Gastroesophageal sphincter (tissue), 3 donors: Measurements from ENCODE around the gene AP2B1.

ENCODE experiments used
- EP300 ChIP-seq: sonication (generic); formaldehyde crosslinking; IDR thresholded peaks from one replicate; pipeline ENCODE4 v1.6.1; 2017; ENCODE audit warnings: antibody characterized with exemption, mild to moderate bottlenecking
- POLR2A ChIP-seq, 2 donors: fragments of 450-650 bp; IDR thresholded peaks; one replicate each; pipeline ENCODE4 v1.6.1; 2017; ENCODE audit warnings: antibody characterized with exemption in 2 of 2, mild to moderate bottlenecking in 2 of 2, moderate library complexity in 1 of 2
- POLR2AphosphoS5 ChIP-seq: sonication (generic); formaldehyde crosslinking; IDR thresholded peaks from one replicate; pipeline ENCODE4 v1.6.1; 2017; ENCODE audit warnings: antibody characterized with exemption
- TF ChIP-seq, protein P1 (sequence below), 4 experiments: fragments of 200-600 bp in 2 of 4; fragments of 450-650 bp in 2 of 4; sonication (generic) in 1 of 4; IDR thresholded peaks; one replicate each; pipeline ENCODE4 v1.5.1; 2017 to 2019; ENCODE audit warnings: antibody characterized with exemption in 4 of 4, mild to moderate bottlenecking in 2 of 4, moderate library complexity in 2 of 4

DNA sequence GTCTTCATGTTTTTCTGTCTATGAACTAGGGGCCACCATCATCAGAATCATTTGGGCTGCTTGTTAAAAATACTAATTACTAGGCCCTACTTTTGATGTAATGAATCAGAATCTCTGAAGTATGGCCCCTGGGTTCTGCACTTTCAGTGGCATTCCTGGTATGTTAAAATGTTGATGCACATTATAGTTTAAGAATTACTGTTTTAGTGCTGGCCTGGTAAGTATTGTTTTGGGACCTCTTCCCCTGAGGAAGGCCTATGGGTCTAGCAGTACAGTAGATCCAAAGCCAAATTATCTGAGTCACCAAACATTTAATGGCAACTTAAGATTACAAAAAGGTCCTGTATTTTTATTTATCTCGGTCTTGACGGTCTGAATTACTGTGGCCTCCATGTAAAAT, 58.8 kb downstream of the AP2B1 start:
- TF ChIP-seq, protein P1, sequence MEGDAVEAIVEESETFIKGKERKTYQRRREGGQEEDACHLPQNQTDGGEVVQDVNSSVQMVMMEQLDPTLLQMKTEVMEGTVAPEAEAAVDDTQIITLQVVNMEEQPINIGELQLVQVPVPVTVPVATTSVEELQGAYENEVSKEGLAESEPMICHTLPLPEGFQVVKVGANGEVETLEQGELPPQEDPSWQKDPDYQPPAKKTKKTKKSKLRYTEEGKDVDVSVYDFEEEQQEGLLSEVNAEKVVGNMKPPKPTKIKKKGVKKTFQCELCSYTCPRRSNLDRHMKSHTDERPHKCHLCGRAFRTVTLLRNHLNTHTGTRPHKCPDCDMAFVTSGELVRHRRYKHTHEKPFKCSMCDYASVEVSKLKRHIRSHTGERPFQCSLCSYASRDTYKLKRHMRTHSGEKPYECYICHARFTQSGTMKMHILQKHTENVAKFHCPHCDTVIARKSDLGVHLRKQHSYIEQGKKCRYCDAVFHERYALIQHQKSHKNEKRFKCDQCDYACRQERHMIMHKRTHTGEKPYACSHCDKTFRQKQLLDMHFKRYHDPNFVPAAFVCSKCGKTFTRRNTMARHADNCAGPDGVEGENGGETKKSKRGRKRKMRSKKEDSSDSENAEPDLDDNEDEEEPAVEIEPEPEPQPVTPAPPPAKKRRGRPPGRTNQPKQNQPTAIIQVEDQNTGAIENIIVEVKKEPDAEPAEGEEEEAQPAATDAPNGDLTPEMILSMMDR (IDR thresholded peaks at IDR 0.05) = no peak
- TF ChIP-seq EP300 = no peak
- TF ChIP-seq POLR2A (IDR thresholded peaks at IDR 0.05) = no peak
- TF ChIP-seq POLR2AphosphoS5 = no peak
